ENCODE results near the gene UQCR11.
"Not testable (repeated sequence)": the region's sequence is repeated elsewhere in the genome, so short reads cannot be mapped to it uniquely, and the experiment has no call there.

Gene UQCR11

GRCh38 chr19:1605236-1606137, at the start of gene UQCR11:
Gene UQCR11 (minus strand): TSS chr19:1605462. CDS start chr19:1605409, 53 bp downstream.
- DNase-seq, result peak; percentile 92

- no peak for DNase-seq
These were observed 49.0 kb upstream of the UQCR11 start for GRCh38 chr19:1654178-1654792.

GRCh38 chr19:1653300-1653628, 48.0 kb upstream of the UQCR11 start:
- no peak for DNase-seq

DNA sequence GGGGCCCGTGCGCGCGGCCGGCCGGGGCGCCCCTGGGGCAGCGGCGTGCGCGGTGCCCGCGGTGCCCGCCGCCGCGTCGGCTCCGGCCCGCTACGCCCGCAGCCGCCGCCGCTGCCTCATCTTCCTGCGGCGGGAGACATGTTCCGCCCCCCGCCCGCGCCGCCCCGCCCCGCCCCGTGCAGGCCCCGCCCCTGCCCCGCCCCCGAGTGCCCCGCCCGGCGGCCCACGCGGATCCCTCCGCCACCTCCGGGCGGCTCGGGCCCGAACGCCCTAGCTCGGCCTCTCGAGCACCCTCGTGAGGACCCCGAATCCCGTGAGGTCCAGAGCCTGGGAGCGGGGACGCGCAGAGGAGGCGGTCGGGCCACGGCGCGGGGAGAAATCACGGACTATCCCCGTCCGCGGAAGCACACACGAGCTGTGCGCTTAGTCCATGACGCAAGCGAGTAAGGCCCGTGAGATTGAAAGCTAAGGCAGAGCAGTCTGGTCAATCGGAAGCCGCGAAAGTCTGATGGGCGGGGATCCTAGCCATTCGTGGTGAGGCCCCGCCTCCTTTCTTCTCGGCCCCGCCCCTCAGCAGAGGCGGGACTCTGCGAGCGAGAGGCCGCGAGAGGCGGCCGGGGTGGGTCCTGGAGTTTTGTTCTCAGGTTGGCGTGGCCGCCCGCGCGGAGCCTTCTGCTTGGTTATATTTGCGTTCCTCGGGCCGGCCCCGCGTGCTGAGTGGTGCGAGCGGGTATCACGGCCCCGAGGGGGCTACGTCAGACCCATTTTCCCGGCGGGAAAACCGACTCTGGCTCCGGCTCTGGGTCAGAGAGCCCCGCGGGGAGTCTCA, 47.4 kb upstream of the UQCR11 start, which contains the start of gene TCF3:
Gene TCF3 (minus strand): TSS at position 145 of the 829 bp plus-strand sequence. CDS start 2,367 bp downstream, outside the sequence.
- peak; percentile 98 for DNase-seq

DNA sequence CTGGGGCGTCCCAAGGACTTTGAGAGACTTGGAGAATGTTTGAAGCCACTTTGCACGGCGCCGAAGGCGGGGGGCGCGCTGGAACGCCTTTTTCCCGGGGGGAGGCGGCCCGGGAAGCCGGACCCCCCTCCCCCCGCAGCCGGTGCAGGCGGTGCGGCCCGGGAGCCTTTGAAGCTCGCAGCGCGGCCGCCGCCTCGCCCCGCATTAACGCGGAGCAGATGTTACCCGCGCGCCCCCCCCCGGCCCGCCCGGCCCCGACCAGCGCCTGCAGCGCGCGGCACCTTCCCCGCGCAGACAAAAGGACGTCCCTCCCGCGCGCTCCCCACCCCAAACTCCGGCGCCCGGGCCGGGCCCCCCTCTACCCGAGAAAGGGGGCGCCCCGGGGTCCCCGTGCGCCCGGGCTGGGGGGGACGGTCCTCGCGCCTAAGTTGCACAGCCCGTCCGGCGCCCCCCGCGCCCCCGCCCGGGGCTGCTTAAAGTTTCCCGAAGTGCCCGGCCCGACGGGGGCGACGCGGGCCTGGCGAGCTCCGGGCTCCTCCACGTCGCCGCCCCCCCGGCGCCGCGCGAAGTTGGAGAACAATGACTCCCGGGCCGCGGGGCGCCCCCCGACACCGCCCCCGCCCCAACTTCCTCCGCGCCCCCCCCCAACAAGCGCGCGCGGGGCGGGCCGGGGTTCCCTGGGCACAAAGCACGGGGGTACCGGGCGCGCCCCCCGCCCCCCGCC, 46.5 kb upstream of the UQCR11 start:
- DNase-seq, result peak; percentile 12

DNA sequence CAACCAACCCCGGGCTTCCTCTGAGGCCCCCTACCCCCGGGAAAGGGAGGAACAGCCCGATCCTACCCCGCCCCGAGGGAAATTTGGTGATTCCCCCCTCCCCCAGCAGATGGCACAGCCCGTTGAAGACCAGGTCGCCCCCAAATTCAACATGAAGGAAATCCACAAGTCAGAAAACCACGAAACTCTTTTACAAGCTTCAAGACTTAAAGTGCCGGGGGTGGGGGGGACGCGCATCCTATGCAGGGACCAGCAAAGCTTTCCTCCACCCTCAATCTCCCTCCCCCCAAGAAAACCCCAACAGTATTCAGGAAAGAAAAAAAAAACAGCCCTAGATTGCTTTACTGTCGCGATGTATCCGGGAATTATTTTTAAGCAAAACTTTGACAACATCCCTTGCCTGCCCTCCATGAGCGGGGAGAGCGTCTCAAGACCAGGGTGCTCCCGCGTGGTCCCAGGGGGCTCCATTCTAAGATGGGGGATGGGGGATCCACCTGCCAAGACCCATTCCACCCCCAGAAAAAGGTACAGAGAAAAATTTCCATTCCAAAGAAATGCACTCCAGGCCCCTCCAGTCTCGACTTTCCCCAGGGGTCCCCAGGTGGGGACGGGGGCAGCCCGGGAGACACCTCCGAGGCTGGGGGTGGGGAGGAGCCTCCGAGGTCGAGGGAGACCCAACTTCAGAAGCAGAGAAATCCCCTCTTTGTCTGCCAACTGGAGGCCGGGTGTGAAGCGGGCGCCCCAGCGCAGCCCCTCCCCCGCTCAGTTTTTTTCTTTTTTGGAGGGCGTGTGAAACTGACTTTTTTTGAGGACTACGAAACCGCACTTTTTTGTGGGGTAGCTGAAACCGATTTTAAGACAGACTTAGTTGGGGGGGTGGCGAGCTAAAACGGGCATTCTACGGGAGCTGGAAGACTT, 45.6 kb upstream of the UQCR11 start:
- DNase-seq, result no peak

DNA sequence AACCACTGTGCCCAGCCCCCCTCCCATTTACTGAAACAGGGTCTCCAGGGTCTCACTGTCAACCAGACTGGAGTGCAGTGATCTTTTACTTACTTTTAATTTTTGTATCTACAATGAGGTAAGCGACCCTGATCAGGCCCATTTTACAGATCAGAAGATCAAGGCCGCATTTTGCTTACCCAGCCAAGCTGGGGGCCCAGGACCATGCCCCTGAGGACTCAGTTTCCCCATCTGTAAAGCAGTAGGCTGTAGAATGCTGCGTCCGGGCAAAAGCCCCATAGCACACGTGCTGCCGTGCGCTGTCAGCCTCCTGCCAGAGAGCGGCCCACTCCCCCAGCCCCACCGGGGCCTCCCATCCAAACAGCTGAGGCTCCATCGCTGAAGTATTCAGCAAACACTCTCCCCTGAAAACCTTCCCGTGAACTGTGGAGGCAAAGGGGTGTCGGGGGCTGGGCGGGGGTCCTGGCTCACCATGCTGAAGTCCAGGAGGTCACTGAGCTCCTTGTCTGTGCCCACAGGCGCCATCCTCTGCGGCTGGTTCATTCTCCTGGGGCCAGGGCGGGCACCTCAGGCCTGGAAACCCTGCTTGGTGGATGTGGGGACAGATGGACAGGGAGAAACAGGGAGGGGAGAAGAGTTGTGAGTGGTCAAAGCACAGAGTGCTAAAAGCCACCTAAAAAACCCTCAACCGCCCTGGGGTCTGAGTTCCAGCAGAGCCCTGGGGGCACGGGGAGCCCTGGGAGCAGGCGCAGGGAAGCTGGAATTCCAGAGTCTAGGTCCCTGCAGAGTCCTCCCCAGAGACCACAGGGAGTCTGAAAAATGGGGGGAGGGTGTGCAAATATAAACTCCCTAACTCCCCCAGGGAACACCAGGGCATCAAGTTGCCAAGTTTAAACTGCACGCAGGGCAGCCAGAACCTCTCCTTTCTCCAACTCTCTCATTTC, 44.7 kb upstream of the UQCR11 start:
- DNase-seq, result no peak

- DNase-seq, result no peak
These were observed 43.8 kb upstream of the UQCR11 start for GRCh38 chr19:1648920-1649541.

DNA sequence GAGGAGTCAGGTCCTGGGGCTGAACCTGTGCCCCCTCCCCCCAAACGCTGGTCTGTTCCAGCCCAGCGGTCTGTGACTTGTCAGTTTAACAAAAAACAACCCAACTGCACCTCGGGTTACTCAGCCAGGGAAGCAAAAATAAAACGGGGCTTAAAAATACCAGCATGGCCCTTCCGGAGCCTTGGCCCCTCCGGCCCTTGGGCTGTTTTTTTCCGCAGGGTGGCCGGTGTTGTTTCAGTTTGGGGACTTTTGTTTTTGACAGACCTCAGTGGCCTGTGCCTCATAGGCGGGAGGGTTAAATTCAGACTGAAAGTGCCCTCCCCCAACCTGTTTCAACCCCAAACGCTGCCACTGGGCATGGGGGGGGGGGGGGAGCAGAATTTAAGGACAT, 43.2 kb upstream of the UQCR11 start:
- DNase-seq, result no peak

DNA sequence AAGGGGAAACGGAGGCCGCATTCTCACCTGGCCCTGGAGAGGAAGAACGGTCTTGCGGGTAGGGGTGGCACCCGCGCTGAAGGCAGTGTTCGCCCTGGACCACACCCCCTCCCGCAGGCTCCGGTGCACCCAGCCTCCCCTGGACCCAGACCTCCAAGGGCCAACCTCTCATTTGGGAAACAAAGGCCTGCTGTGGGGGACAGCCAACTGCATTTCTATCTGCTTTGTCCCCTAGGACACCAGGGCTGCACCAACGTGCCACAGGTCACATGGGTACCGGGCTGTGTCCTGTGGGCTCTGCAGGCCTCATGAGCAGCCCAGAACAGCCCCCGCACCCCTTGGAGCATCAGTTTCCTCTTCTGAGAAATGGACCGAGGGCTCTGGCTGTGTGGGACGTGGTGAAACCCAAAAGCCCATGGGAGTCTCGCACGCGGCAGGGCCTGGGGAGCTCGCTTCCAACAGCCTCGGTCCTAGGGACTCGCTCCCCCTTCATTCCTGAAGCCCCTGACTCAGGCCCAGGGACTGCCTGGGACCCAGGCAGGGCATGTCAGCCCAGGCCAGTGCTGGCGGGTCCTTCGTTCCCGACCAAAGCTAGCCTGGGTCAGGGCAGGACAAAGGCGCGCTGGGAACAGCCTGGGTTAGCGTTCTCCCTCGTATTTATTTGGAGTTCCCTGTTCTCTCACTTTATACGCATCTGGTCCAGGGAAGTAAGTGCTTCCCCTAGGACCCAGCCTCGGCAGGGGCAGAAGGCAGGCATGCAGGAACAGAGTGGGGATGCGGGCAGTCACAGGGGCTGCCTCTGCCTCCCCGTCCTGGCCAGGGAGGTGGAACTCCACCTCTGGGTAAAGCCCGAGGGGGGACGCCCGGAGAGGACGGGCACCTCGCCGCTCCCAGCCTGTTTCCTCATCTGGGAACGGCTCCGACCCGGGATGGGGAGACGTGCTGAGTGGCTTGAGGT, 42.5 kb upstream of the UQCR11 start:
- no peak for DNase-seq

- no peak for DNase-seq
These were observed 41.6 kb upstream of the UQCR11 start for GRCh38 chr19:1646659-1647453.

DNA sequence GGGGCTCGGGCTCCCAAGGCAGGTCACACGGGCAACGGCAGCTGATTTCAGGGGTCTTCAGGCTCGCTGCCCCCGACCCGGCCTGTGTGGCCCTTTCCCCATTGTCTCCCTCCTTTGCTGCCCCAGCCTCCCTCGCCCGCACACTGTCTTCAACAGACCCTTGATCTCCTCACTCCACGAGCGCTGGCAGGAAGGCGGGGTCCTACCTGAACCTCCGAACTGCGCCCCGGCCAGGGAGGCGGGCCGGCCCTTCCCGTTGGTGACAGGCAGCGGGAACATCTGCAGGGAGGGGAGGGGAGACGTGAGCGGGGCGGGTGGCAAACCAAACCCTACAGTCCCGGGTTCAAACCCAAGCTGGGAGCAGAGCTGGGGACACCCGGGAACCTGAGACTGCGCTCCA, 40.9 kb upstream of the UQCR11 start:
- no peak for DNase-seq

GRCh38 chr19:1645299-1645698, 40.0 kb upstream of the UQCR11 start:
- no peak for DNase-seq

DNA sequence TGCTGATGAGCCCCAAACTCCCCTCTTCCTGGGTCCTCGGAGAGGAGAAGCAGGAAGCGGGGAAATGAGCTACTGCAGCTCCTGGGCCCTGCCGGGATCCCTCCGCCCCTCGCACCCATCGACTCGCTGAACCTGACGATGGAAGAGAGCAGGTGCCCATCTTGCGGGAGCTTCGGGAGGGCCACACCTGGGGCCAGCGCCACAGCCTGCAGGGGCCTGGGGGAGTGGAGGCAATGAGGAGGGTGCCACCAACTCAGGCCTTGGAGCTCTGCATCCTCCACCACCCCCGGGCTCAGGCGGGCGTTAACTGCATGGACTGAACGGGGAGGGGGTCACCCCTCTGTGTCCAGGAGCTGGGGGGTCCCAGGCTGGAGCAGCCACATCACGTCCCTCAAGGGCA, 38.8 kb upstream of the UQCR11 start:
- DNase-seq, result no peak

DNA sequence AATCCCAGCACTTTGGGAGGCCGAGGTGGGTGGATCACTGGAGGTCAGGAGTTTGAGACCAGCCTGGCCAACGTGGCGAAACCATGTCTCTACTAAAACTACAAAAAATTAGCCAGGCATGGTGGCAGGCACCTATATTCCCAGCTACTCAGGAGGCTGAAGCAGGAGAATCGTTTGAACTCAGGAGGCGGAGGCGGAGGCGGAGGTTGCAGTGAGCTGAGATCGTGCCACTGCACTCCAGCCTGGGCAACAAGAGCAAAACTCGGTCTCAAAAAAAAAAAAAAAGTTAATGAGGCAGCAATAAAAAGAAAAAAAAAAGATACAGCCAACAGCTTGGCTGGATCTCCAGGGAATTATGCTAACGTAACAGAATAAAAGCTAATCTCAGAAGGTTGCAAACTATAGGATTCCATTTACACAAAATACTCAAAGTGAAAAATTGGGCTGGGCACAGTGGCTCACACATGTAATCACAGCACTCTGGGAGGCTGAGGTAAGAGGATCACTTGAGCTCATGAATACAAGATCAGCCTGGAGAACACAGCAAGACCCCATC, 35.7 kb upstream of the UQCR11 start:
- DNase-seq, result not testable (repeated sequence)

- no peak for DNase-seq
These were observed 31.3 kb upstream of the UQCR11 start for GRCh38 chr19:1636325-1637236.

- no peak for DNase-seq
These were observed 29.6 kb upstream of the UQCR11 start for GRCh38 chr19:1634938-1635243.

All from NCI-H2029 (cell line).